GM12892 (cell line): Measurements from ENCODE around the gene ENKD1.

Experiments
- POLR2A ChIP-seq: IDR thresholded peaks from 2 replicates; pipeline ENCODE4 v1.6.1; 2011; ENCODE audit warnings: low read depth, low read length, control low read depth
- POLR2AphosphoS5 ChIP-seq: IDR thresholded peaks from 2 replicates; pipeline ENCODE4 v1.6.1; 2011; ENCODE audit warnings: low read depth, low read length, control low read depth
- TAF1 ChIP-seq: IDR thresholded peaks from 2 replicates; pipeline ENCODE4 v1.6.1; 2011; ENCODE audit warnings: low read depth, mild to moderate bottlenecking, control low read depth, low read length, borderline replicate concordance

DNA sequence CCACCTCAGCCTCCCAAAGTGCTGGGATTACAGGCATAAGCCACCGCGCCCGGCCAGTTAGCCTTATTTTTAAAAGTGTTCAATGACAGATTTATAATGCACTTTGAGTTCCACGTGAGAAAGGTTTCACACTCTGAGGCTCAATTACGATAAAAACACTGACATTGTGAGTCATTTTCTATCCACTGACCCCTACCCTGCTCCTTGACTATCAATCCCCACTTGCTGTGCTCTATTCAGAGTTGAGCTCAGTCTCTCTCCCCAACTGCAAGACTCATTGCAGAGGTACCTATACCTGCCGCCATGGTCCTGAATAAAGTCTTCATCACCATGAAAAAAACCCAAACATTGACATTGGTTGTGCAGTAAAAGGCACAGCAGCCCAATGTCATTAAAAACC is 44.1 kb upstream of the ENKD1 start:
- no peak for TF ChIP-seq POLR2A
- TF ChIP-seq POLR2AphosphoS5, result no peak
- TF ChIP-seq TAF1, result no peak
